ENCODE measurements around the gene ZNF740.

DNA sequence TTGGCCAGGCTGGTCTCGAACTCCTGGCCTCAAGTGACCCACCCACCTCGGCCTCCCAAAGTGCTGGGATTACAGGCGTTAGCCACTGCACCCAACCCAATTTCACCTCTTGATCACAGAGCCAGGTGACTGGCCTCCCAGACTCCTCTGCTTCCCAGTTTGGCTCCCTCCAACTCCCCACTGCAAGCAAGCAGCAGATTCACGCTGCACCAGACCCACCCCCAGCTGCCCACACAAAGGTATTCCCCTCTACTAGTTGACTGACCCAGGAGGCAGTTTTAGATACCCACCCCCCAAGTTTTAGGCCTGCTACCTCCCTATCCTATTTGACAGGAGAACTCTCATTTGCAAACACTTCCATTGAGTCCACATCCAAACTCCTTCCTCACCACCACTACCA is 46.3 kb downstream of the ZNF740 start:
- TF ChIP-seq ZNF488 (tag by site-specific recombination; IDR thresholded peaks at IDR 0.05): no peak
- TF ChIP-seq, protein P1, sequence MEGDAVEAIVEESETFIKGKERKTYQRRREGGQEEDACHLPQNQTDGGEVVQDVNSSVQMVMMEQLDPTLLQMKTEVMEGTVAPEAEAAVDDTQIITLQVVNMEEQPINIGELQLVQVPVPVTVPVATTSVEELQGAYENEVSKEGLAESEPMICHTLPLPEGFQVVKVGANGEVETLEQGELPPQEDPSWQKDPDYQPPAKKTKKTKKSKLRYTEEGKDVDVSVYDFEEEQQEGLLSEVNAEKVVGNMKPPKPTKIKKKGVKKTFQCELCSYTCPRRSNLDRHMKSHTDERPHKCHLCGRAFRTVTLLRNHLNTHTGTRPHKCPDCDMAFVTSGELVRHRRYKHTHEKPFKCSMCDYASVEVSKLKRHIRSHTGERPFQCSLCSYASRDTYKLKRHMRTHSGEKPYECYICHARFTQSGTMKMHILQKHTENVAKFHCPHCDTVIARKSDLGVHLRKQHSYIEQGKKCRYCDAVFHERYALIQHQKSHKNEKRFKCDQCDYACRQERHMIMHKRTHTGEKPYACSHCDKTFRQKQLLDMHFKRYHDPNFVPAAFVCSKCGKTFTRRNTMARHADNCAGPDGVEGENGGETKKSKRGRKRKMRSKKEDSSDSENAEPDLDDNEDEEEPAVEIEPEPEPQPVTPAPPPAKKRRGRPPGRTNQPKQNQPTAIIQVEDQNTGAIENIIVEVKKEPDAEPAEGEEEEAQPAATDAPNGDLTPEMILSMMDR (tag by site-specific recombination; IDR thresholded peaks at IDR 0.05): no peak
- TF ChIP-seq ZNF274 (IDR thresholded peaks at IDR 0.05; ENCODE audit: low read length): no peak
- TF ChIP-seq ZNF274 (tag by site-specific recombination; IDR thresholded peaks at IDR 0.05; ENCODE audit: borderline replicate concordance): no peak
- TF ChIP-seq MEIS1 (CRISPR knock-in tag; IDR thresholded peaks at IDR 0.05; ENCODE audit: borderline replicate concordance): no peak
- TF ChIP-seq ZNF76 (tag by site-specific recombination; IDR thresholded peaks at IDR 0.05; ENCODE audit: borderline replicate concordance, low read depth): no peak
- TF ChIP-seq ZNF776 (tag by site-specific recombination; IDR thresholded peaks at IDR 0.05; ENCODE audit: borderline replicate concordance): no peak
- TF ChIP-seq, protein P2, sequence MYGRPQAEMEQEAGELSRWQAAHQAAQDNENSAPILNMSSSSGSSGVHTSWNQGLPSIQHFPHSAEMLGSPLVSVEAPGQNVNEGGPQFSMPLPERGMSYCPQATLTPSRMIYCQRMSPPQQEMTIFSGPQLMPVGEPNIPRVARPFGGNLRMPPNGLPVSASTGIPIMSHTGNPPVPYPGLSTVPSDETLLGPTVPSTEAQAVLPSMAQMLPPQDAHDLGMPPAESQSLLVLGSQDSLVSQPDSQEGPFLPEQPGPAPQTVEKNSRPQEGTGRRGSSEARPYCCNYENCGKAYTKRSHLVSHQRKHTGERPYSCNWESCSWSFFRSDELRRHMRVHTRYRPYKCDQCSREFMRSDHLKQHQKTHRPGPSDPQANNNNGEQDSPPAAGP (tag by site-specific recombination; IDR thresholded peaks at IDR 0.05): no peak
- no peak for TF ChIP-seq ZNF366 (tag by site-specific recombination; conservative IDR thresholded peaks at IDR 0.05)
- TF ChIP-seq ZBTB49 (tag by site-specific recombination; IDR thresholded peaks at IDR 0.05; ENCODE audit: low read depth): no peak
